Measurements from ENCODE around the gene BRSK1.

Gene BRSK1

GRCh38 chr19:55300886-55301458 is 17.2 kb downstream of the BRSK1 start:
- TF ChIP-seq, protein P1, sequence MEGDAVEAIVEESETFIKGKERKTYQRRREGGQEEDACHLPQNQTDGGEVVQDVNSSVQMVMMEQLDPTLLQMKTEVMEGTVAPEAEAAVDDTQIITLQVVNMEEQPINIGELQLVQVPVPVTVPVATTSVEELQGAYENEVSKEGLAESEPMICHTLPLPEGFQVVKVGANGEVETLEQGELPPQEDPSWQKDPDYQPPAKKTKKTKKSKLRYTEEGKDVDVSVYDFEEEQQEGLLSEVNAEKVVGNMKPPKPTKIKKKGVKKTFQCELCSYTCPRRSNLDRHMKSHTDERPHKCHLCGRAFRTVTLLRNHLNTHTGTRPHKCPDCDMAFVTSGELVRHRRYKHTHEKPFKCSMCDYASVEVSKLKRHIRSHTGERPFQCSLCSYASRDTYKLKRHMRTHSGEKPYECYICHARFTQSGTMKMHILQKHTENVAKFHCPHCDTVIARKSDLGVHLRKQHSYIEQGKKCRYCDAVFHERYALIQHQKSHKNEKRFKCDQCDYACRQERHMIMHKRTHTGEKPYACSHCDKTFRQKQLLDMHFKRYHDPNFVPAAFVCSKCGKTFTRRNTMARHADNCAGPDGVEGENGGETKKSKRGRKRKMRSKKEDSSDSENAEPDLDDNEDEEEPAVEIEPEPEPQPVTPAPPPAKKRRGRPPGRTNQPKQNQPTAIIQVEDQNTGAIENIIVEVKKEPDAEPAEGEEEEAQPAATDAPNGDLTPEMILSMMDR (IDR thresholded peaks at IDR 0.05; ENCODE audit: low read length, missing control alignments), result no peak
- no peak overlapping the region for H3K4me3 ChIP-seq (replicated peaks; ENCODE audit: low read depth, low read length)

GRCh38 chr19:55301459-55302317 is 17.9 kb downstream of the BRSK1 start:
- DNase-seq (ENCODE audit: low read depth), result peak; percentile 76
- TF ChIP-seq, protein P1 (IDR thresholded peaks at IDR 0.05; ENCODE audit: low read length, missing control alignments), result peak; percentile 76
- H3K4me3 ChIP-seq (replicated peaks; ENCODE audit: low read depth, low read length), result peak overlapping the region; percentile 43

More at GRCh38 chr19:55300886-55301458, 17.2 kb downstream of the BRSK1 start:
- no peak for DNase-seq (ENCODE audit: low read depth)

- TF ChIP-seq, protein P1 (IDR thresholded peaks at IDR 0.05; ENCODE audit: low read length, missing control alignments), result no peak
- H3K4me3 ChIP-seq (replicated peaks; ENCODE audit: low read depth, low read length), result no peak overlapping the region
- no peak for DNase-seq (ENCODE audit: low read depth)
Observed at GRCh38 chr19:55302318-55302703, 18.5 kb downstream of the BRSK1 start.

DNA sequence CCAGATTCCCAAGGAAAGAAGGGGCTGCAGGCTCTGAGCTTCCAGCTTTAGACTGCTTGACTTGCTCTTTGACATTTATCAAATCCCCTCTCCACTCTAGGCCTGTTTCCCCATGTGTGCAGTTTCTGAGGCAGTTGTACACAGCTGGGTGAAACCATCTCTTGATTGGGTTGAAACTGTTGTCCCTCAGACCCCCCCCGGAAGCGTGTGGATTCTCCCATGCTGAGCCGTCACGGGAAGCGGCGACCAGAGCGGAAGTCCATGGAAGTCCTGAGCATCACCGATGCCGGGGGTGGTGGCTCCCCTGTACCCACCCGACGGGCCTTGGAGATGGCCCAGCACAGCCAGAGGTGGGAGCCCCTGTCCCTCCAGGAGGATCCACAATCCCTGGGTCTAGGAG is 19.7 kb downstream of the BRSK1 start:
- TF ChIP-seq, protein P1 (IDR thresholded peaks at IDR 0.05; ENCODE audit: low read length, missing control alignments), result no peak
- DNase-seq (ENCODE audit: low read depth), result no peak
- no peak overlapping the region for H3K4me3 ChIP-seq (replicated peaks; ENCODE audit: low read depth, low read length)

- no peak overlapping the region for H3K4me3 ChIP-seq (replicated peaks; ENCODE audit: low read depth, low read length)
- TF ChIP-seq, protein P1 (IDR thresholded peaks at IDR 0.05; ENCODE audit: low read length, missing control alignments), result no peak
- no peak for DNase-seq (ENCODE audit: low read depth)
Observed at GRCh38 chr19:55304279-55304978, 20.6 kb downstream of the BRSK1 start.

DNA sequence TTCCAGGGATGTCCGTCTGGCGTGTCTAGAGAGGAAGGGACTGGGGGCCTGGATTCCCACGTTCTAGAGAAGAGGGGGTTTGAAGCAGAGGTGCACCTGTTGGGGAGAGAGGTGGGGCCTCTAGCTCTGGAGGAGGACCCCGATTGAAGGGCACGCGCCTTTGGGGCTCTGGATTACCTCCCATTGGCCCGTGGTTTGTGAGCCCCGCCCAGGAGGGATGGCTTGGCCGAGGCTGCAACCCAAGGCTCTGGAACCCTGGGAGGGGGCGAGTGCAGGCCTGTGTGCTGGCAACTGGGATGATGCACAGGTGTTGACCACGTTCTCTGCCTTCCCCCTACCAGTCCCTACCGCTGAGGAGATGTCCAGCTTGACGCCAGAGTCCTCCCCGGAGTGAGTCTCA is 21.2 kb downstream of the BRSK1 start:
- TF ChIP-seq, protein P1 (IDR thresholded peaks at IDR 0.05; ENCODE audit: low read length, missing control alignments), result no peak
- no peak overlapping the region for H3K4me3 ChIP-seq (replicated peaks; ENCODE audit: low read depth, low read length)
- DNase-seq (ENCODE audit: low read depth), result no peak
